ENCODE measurements around the gene DNM2.
"Not testable (repeated sequence)": the region's sequence is repeated elsewhere in the genome, so short reads cannot be mapped to it uniquely, and the experiment has no call there.

Gene DNM2

GRCh38 chr19:10717356-10718204 is at the start of gene DNM2:
DNM2 (plus strand) TSS chr19:10718079; CDS start chr19:10718243, 164 bp downstream.
- DNase-seq (ENCODE audit: low spot score), result peak; percentile 100

GRCh38 chr19:10669246-10669645 is 48.6 kb upstream of the DNM2 start:
- DNase-seq (ENCODE audit: low spot score), result no peak

GRCh38 chr19:10670182-10670581 is 47.7 kb upstream of the DNM2 start:
- no peak for DNase-seq (ENCODE audit: low spot score)

GRCh38 chr19:10670876-10671804 is 46.7 kb upstream of the DNM2 start:
- DNase-seq (ENCODE audit: low spot score), result no peak

GRCh38 chr19:10671922-10672321 is 46.0 kb upstream of the DNM2 start:
- not testable (repeated sequence) for DNase-seq (ENCODE audit: low spot score)

- not testable (repeated sequence) for DNase-seq (ENCODE audit: low spot score)
These were observed 42.7 kb upstream of the DNM2 start for GRCh38 chr19:10675214-10675613.

GRCh38 chr19:10677751-10678150 is 40.1 kb upstream of the DNM2 start:
- DNase-seq (ENCODE audit: low spot score), result no peak

- DNase-seq (ENCODE audit: low spot score), result no peak
These were observed 39.1 kb upstream of the DNM2 start for GRCh38 chr19:10678813-10679212.

GRCh38 chr19:10679743-10680142 is 38.1 kb upstream of the DNM2 start:
- no peak for DNase-seq (ENCODE audit: low spot score)

- no peak for DNase-seq (ENCODE audit: low spot score)
These were observed 37.2 kb upstream of the DNM2 start for GRCh38 chr19:10680545-10681135.

GRCh38 chr19:10681658-10682057 is 36.2 kb upstream of the DNM2 start:
- DNase-seq (ENCODE audit: low spot score), result no peak

GRCh38 chr19:10682397-10683063 is 35.3 kb upstream of the DNM2 start:
- DNase-seq (ENCODE audit: low spot score), result no peak

- DNase-seq (ENCODE audit: low spot score), result no peak
These were observed 34.8 kb upstream of the DNM2 start for GRCh38 chr19:10683064-10683426.

- DNase-seq (ENCODE audit: low spot score), result no peak
These were observed 34.3 kb upstream of the DNM2 start for GRCh38 chr19:10683582-10683981.

- DNase-seq (ENCODE audit: low spot score), result peak; percentile 37
These were observed 32.7 kb upstream of the DNM2 start for GRCh38 chr19:10685210-10685609.

GRCh38 chr19:10686193-10686592 is 31.7 kb upstream of the DNM2 start:
- no peak for DNase-seq (ENCODE audit: low spot score)

GRCh38 chr19:10686661-10687517 is 31.0 kb upstream of the DNM2 start:
- peak; percentile 78 for DNase-seq (ENCODE audit: low spot score)

GRCh38 chr19:10687518-10688288 is 30.2 kb upstream of the DNM2 start:
- DNase-seq (ENCODE audit: low spot score), result no peak

GRCh38 chr19:10688545-10689280 is 29.2 kb upstream of the DNM2 start:
- no peak for DNase-seq (ENCODE audit: low spot score)
